Suprapubic skin (tissue), 4 donors: ENCODE results near the gene LEFTY1. TPM values are rescaled to one million over a fixed set of nuclear protein-coding genes. Genes with fewer than 3 reads are reported as not detected.
"Not testable (repeated sequence)": the region's sequence is repeated elsewhere in the genome, so short reads cannot be mapped to it uniquely, and the experiment has no call there.

ENCODE experiments used
- DNase-seq, 2 donors: peaks; one replicate each; pipeline ENCODE4 v3.0.0-alpha.2; 2019; ENCODE audit warnings: low spot score in 2 of 2
- H3K27ac ChIP-seq: fragments of 200-600 bp; sonication (generic); one replicate; pipeline ENCODE4 v1.5.1; 2019
- H3K27me3 ChIP-seq: fragments of 200-600 bp; sonication (generic); one replicate; pipeline ENCODE4 v1.5.1; 2019
- H3K36me3 ChIP-seq: fragments of 200-600 bp; sonication (generic); one replicate; pipeline ENCODE4 v1.5.1; 2019
- H3K4me1 ChIP-seq: fragments of 200-600 bp; sonication (generic); one replicate; pipeline ENCODE4 v1.5.1; 2019
- H3K4me3 ChIP-seq: fragments of 200-600 bp; sonication (generic); one replicate; pipeline ENCODE4 v1.5.1; 2019; ENCODE audit warnings: mild to moderate bottlenecking
- H3K9me3 ChIP-seq: fragments of 200-600 bp; sonication (generic); one replicate; pipeline ENCODE4 v1.5.1; 2019
- CTCF ChIP-seq, 2 donors: fragments of 200-600 bp in 1 of 2; fragments of 450-650 bp in 1 of 2; sonication (generic) in 1 of 2; IDR thresholded peaks; one replicate each; pipeline ENCODE4 v1.5.1; 2016 to 2019; ENCODE audit warnings: antibody characterized with exemption in 2 of 2, mild to moderate bottlenecking in 1 of 2, moderate library complexity in 1 of 2
- EP300 ChIP-seq: sonication (generic); formaldehyde crosslinking; IDR thresholded peaks from one replicate; pipeline ENCODE4 v1.6.1; 2017; ENCODE audit warnings: antibody characterized with exemption
- POLR2A ChIP-seq, 2 donors: fragments of 450-650 bp; IDR thresholded peaks; one replicate each; pipeline ENCODE4 v1.6.1; 2017; ENCODE audit warnings: antibody characterized with exemption in 2 of 2, mild to moderate bottlenecking in 2 of 2, moderate library complexity in 2 of 2
- POLR2AphosphoS5 ChIP-seq, 3 donors: sonication (generic); formaldehyde crosslinking; IDR thresholded peaks; one replicate each; pipeline ENCODE4 v1.6.1; 2017; ENCODE audit warnings: antibody characterized with exemption in 3 of 3
- WGBS: methylation state at CpG from one replicate; pipeline ENCODE4 v1.1.5; 2018; 5-methylcytosine and 5-hydroxymethylcytosine counted together
- total RNA-seq, 4 donors: library from RNA; depleted of rRNA; stranded (reverse); fragments of >200 nt; gene quantifications; one replicate each; pipeline ENCODE4 v1.1.0, GENCODE V29; 2016

LEFTY1 gene
- total RNA-seq, 4 donors from 2014 or later = not detected

GRCh38 chr1:225933072-225933471 lies 44.1 kb upstream of the LEFTY1 start:
- Histone ChIP-seq H3K27me3 (no peaks in the 10 kb centered on the region), H3K4me1 (no peaks in the 10 kb centered on the region), H3K4me3 (no peak overlapping the region), H3K9me3 (no peaks in the 10 kb centered on the region), H3K27ac (no peak overlapping the region), H3K36me3 (no peaks in the 10 kb centered on the region)
- 81% methylated on average over 2 of the region's 2 CpGs for WGBS
- TF ChIP-seq EP300 (no peak), POLR2AphosphoS5 (IDR thresholded peaks at IDR 0.05) (no peak)
- DNase-seq = no peak

GRCh38 chr1:225931270-225932136 lies 42.6 kb upstream of the LEFTY1 start:
- 84% methylated on average over 5 of the region's 5 CpGs for WGBS
- Histone ChIP-seq H3K4me3 (no peak overlapping the region), H3K27ac (no peak overlapping the region), H3K36me3 (no peaks in the 10 kb centered on the region), H3K9me3 (no peaks in the 10 kb centered on the region), H3K27me3 (no peaks in the 10 kb centered on the region), H3K4me1 (no peaks in the 10 kb centered on the region)
- TF ChIP-seq POLR2AphosphoS5 (IDR thresholded peaks at IDR 0.05) = no peak
- no peak for TF ChIP-seq CTCF (IDR thresholded peaks at IDR 0.05)
- TF ChIP-seq EP300 = no peak
- no peak for TF ChIP-seq POLR2A (IDR thresholded peaks at IDR 0.05)
- no peak for DNase-seq

GRCh38 chr1:225930566-225930965 lies 41.6 kb upstream of the LEFTY1 start:
- Histone ChIP-seq H3K4me3 (no peak overlapping the region), H3K9me3 (no peaks in the 10 kb centered on the region), H3K36me3 (no peaks in the 10 kb centered on the region), H3K27ac (no peak overlapping the region), H3K27me3 (no peaks in the 10 kb centered on the region), H3K4me1 (no peaks in the 10 kb centered on the region)
- no peak for DNase-seq
- 96% methylated on average over 2 of the region's 2 CpGs for WGBS
- TF ChIP-seq POLR2A (IDR thresholded peaks at IDR 0.05) = no peak
- no peak for TF ChIP-seq POLR2AphosphoS5 (IDR thresholded peaks at IDR 0.05)
- no peak for TF ChIP-seq CTCF (IDR thresholded peaks at IDR 0.05)
- no peak for TF ChIP-seq EP300

- not testable (repeated sequence) for H3K27me3 ChIP-seq
- WGBS = 100% methylated on average over 3 of the region's 3 CpGs
These were observed 40.5 kb upstream of the LEFTY1 start for GRCh38 chr1:225929462-225929861.

GRCh38 chr1:225928186-225929175 lies 39.5 kb upstream of the LEFTY1 start:
- H3K9me3 ChIP-seq = no peaks in the 10 kb centered on the region
- no peaks in the 10 kb centered on the region for H3K36me3 ChIP-seq
- no peaks in the 10 kb centered on the region for H3K27me3 ChIP-seq
- 81% methylated on average over 14 of the region's 14 CpGs for WGBS
- no peak overlapping the region for H3K4me3 ChIP-seq
- no peak for DNase-seq
- H3K4me1 ChIP-seq = peaks cover 8% of the 10 kb centered on the region
- TF ChIP-seq POLR2AphosphoS5 (IDR thresholded peaks at IDR 0.05) (no peak), EP300 (no peak), POLR2A (IDR thresholded peaks at IDR 0.05) (no peak), CTCF (IDR thresholded peaks at IDR 0.05) (no peak)
- no peak overlapping the region for H3K27ac ChIP-seq

More at GRCh38 chr1:225929462-225929861, 40.5 kb upstream of the LEFTY1 start:
- not testable (repeated sequence) for H3K4me3 ChIP-seq, H3K4me1 ChIP-seq, H3K9me3 ChIP-seq, DNase-seq, H3K36me3 ChIP-seq, H3K27ac ChIP-seq
